ENCODE measurements around the gene GYS2. TPM values are rescaled to one million over a fixed set of nuclear protein-coding genes. Genes with fewer than 3 reads are reported as not detected.

The GYS2 gene
- polyA plus RNA-seq, 1 experiment: not detected

- TF ChIP-seq CTCF (IDR thresholded peaks at IDR 0.05; ENCODE audit: low read depth, low read length): no peak
- Histone ChIP-seq H3K4me3 (ENCODE audit: low read depth, low read length) (no peak overlapping the region), H3K9me3 (ENCODE audit: control insufficient read depth, insufficient read depth, low read length) (no peaks in the 10 kb centered on the region), H3K27ac (ENCODE audit: low read depth, low read length) (no peak overlapping the region), H3K27me3 (ENCODE audit: control insufficient read depth, insufficient read depth, low read length) (no peaks in the 10 kb centered on the region)
- ChIA-PET POLR2A (no interaction called here), CTCF (no interaction called here)
- no peak for DNase-seq (ENCODE audit: low read depth, low spot score)
These were observed 57.9 kb downstream of the GYS2 start for GRCh38 chr12:21546716-21547115.

- no peak for TF ChIP-seq CTCF (IDR thresholded peaks at IDR 0.05; ENCODE audit: low read depth, low read length)
- ChIA-PET CTCF (interaction anchor here (0.6 kb wide), 1 partner anchor 135 kb away, joined by 3 read pairs; no protein-coding TSS in a partner anchor), POLR2A (no interaction called here)
- H3K27ac ChIP-seq (ENCODE audit: low read depth, low read length): no peak overlapping the region
- DNase-seq (ENCODE audit: low read depth, low spot score): no peak
- no peaks in the 10 kb centered on the region for H3K27me3 ChIP-seq (ENCODE audit: control insufficient read depth, insufficient read depth, low read length)
- no peak overlapping the region for H3K4me3 ChIP-seq (ENCODE audit: low read depth, low read length)
- no peaks in the 10 kb centered on the region for H3K9me3 ChIP-seq (ENCODE audit: control insufficient read depth, insufficient read depth, low read length)
These were observed 59.1 kb downstream of the GYS2 start for GRCh38 chr12:21545557-21545956.

DNA sequence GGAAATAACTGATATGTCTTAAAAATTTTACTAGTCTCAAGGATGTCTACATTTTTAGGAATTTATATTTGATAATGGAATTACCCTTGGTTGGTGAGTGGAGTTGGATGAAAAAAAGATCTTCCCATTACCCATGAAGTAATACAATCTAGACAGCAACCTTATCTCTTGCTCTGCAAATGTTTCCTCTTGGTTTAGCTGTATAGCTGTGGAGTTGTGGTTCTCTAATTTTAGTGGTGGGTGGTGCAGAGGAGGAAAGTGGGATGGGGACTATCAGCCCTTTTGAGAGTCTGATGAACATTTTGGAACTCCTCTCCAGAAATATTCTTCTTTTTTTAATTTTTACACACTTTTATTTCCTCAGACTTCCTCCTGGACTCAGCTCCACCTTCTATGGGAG lies 61.5 kb downstream of the GYS2 start:
- no peak overlapping the region for H3K4me3 ChIP-seq (ENCODE audit: low read depth, low read length)
- no peaks in the 10 kb centered on the region for H3K27me3 ChIP-seq (ENCODE audit: control insufficient read depth, insufficient read depth, low read length)
- DNase-seq (ENCODE audit: low read depth, low spot score): no peak
- ChIA-PET POLR2A (no interaction called here), CTCF (no interaction called here)
- no peak for TF ChIP-seq CTCF (IDR thresholded peaks at IDR 0.05; ENCODE audit: low read depth, low read length)
- no peaks in the 10 kb centered on the region for H3K9me3 ChIP-seq (ENCODE audit: control insufficient read depth, insufficient read depth, low read length)
- no peak overlapping the region for H3K27ac ChIP-seq (ENCODE audit: low read depth, low read length)

GRCh38 chr12:21542403-21542802 lies 62.2 kb downstream of the GYS2 start:
- no peaks in the 10 kb centered on the region for H3K9me3 ChIP-seq (ENCODE audit: control insufficient read depth, insufficient read depth, low read length)
- no peak for DNase-seq (ENCODE audit: low read depth, low spot score)
- ChIA-PET POLR2A (no interaction called here), CTCF (no interaction called here)
- H3K4me3 ChIP-seq (ENCODE audit: low read depth, low read length): no peak overlapping the region
- no peak for TF ChIP-seq CTCF (IDR thresholded peaks at IDR 0.05; ENCODE audit: low read depth, low read length)
- no peak overlapping the region for H3K27ac ChIP-seq (ENCODE audit: low read depth, low read length)
- H3K27me3 ChIP-seq (ENCODE audit: control insufficient read depth, insufficient read depth, low read length): no peaks in the 10 kb centered on the region

- no peak for TF ChIP-seq CTCF (IDR thresholded peaks at IDR 0.05; ENCODE audit: low read depth, low read length)
- POLR2A ChIA-PET: no interaction called here
- CTCF ChIA-PET: no interaction called here
These were observed 62.9 kb downstream of the GYS2 start for GRCh38 chr12:21541773-21542172.

More at GRCh38 chr12:21541773-21542172, 62.9 kb downstream of the GYS2 start:
- no peaks in the 10 kb centered on the region for H3K27me3 ChIP-seq (ENCODE audit: control insufficient read depth, insufficient read depth, low read length)
- H3K9me3 ChIP-seq (ENCODE audit: control insufficient read depth, insufficient read depth, low read length): no peaks in the 10 kb centered on the region
- H3K27ac ChIP-seq (ENCODE audit: low read depth, low read length): no peak overlapping the region
- no peak overlapping the region for H3K4me3 ChIP-seq (ENCODE audit: low read depth, low read length)
- DNase-seq (ENCODE audit: low read depth, low spot score): no peak
